Transverse colon (tissue), 4 donors: ENCODE data around the gene MCC.

Experiments used
- CTCF ChIP-seq, 5 experiments: fragments of 200-600 bp in 3 of 5; fragments of 450-650 bp in 2 of 5; sonication (generic) in 3 of 5; IDR thresholded peaks; 1 replicate in 2 of 5; 2 replicates in 3 of 5; pipeline ENCODE4 v1.5.1; 2016 to 2017; ENCODE audit warnings: antibody characterized with exemption in 5 of 5, inconsistent platforms in 3 of 5, mild to moderate bottlenecking in 2 of 5, moderate library complexity in 1 of 5
- POLR2A ChIP-seq: fragments of 450-650 bp; IDR thresholded peaks from one replicate; pipeline ENCODE4 v1.6.1; 2016; ENCODE audit warnings: antibody characterized with exemption, mild to moderate bottlenecking, moderate library complexity
- POLR2AphosphoS5 ChIP-seq, 3 donors: sonication (generic); formaldehyde crosslinking; IDR thresholded peaks; one replicate each; pipeline ENCODE4 v1.6.1; 2016; ENCODE audit warnings: antibody characterized with exemption in 3 of 3

- TF ChIP-seq POLR2A, result no peak
- TF ChIP-seq CTCF (IDR thresholded peaks at IDR 0.05), result no peak
- no peak for TF ChIP-seq POLR2AphosphoS5 (IDR thresholded peaks at IDR 0.05)
Observed at GRCh38 chr5:113103330-113103729, 384.9 kb downstream of the MCC start.
